Osteoblast (primary cell): ENCODE data around the gene TSSC4. TPM values are rescaled to one million over a fixed set of nuclear protein-coding genes. Genes with fewer than 3 reads are reported as not detected.

ENCODE experiments used
- DNase-seq: peaks from one replicate; pipeline ENCODE4 v3.0.0; 2011; ENCODE audit warnings: low spot score, mixed read lengths; ENCODE audit not compliant: insufficient read length; ENCODE audit errors: missing footprints
- H2AFZ ChIP-seq: 2 replicates; pipeline ENCODE4 v1.6.0; 2011; ENCODE audit warnings: mild to moderate bottlenecking, low read length
- H3K27ac ChIP-seq: 2 replicates; pipeline ENCODE4 v1.5.1; 2011; ENCODE audit warnings: mild to moderate bottlenecking, low read depth, low read length, moderate library complexity
- H3K27me3 ChIP-seq: 2 replicates; pipeline ENCODE4 v1.6.0; 2012; ENCODE audit warnings: mild to moderate bottlenecking, control low read depth, inconsistent platforms, low read length, moderate library complexity; ENCODE audit not compliant: insufficient read depth
- H3K36me3 ChIP-seq: 2 replicates; pipeline ENCODE4 v1.5.1; 2011; ENCODE audit warnings: mild to moderate bottlenecking, low read length, control low read depth, moderate library complexity; ENCODE audit not compliant: insufficient read depth
- H3K4me1 ChIP-seq: 2 replicates; pipeline ENCODE4 v1.5.1; 2011; ENCODE audit warnings: mild to moderate bottlenecking, low read length, control low read depth, moderate library complexity; ENCODE audit not compliant: insufficient read depth
- H3K4me2 ChIP-seq: 2 replicates; pipeline ENCODE4 v1.6.0; 2011; ENCODE audit warnings: mild to moderate bottlenecking, low read length; ENCODE audit not compliant: insufficient read depth
- H3K4me3 ChIP-seq: fragments of 200-600 bp; sonication (generic); 3 replicates; pipeline ENCODE4 v1.5.1; 2012; ENCODE audit warnings: mild to moderate bottlenecking, low read length, inconsistent platforms; ENCODE audit not compliant: insufficient read depth
- H3K79me2 ChIP-seq: 2 replicates; pipeline ENCODE4 v1.6.0; 2012; ENCODE audit warnings: mild to moderate bottlenecking, low read length, control low read depth, inconsistent platforms; ENCODE audit not compliant: insufficient read depth
- H3K9me3 ChIP-seq: 2 replicates; pipeline ENCODE4 v1.5.1; 2011; ENCODE audit warnings: low read depth, low read length, control low read depth
- H4K20me1 ChIP-seq: 2 replicates; pipeline ENCODE4 v1.6.0; 2012; ENCODE audit warnings: mild to moderate bottlenecking, low read length, control low read depth; ENCODE audit not compliant: insufficient read depth
- CTCF ChIP-seq: IDR thresholded peaks from 2 replicates; pipeline ENCODE4 v1.5.1; 2011; ENCODE audit warnings: mild to moderate bottlenecking, low read depth, low read length, moderate library complexity; ENCODE audit errors: extremely low read depth
- total RNA-seq: library from RNA; depleted of rRNA; stranded (reverse); fragments of >200 nt; gene quantifications from 2 replicates; pipeline ENCODE4 v1.2.3, GENCODE V29; 2012

Gene TSSC4
- total RNA-seq, 1 donor: 46.7 TPM

GRCh38 chr11:2390091-2390724 is 10.3 kb upstream of the TSSC4 start:
- Histone ChIP-seq H3K27me3 (no peaks in the 10 kb centered on the region), H3K4me1 (peaks cover 17% of the 10 kb centered on the region), H4K20me1 (peaks cover 74% of the 10 kb centered on the region), H3K4me3 (no peak overlapping the region), H3K36me3 (peaks cover 5% of the 10 kb centered on the region), H3K27ac (no peak overlapping the region), H2AFZ (no peak overlapping the region), H3K79me2 (peaks cover 95% of the 10 kb centered on the region), H3K9me3 (no peaks in the 10 kb centered on the region), H3K4me2 (no peak overlapping the region)
- TF ChIP-seq CTCF: no peak
- DNase-seq: no peak

GRCh38 chr11:2390725-2391151 is 9.8 kb upstream of the TSSC4 start:
- H3K4me2 ChIP-seq: no peak overlapping the region
- TF ChIP-seq CTCF: no peak
- peak; percentile 100 for DNase-seq

GRCh38 chr11:2391181-2391975 is 9.2 kb upstream of the TSSC4 start:
- H3K9me3 ChIP-seq: no peaks in the 10 kb centered on the region
- H3K79me2 ChIP-seq: peaks cover 92% of the 10 kb centered on the region
- DNase-seq: no peak
- no peak for TF ChIP-seq CTCF
- H3K36me3 ChIP-seq: peaks cover 5% of the 10 kb centered on the region
- no peak overlapping the region for H3K27ac ChIP-seq
- no peak overlapping the region for H3K4me2 ChIP-seq
- no peak overlapping the region for H3K4me3 ChIP-seq
- peaks cover 17% of the 10 kb centered on the region for H3K4me1 ChIP-seq
- H2AFZ ChIP-seq: no peak overlapping the region
- H3K27me3 ChIP-seq: no peaks in the 10 kb centered on the region
- peaks cover 62% of the 10 kb centered on the region for H4K20me1 ChIP-seq

More at GRCh38 chr11:2390725-2391151, 9.8 kb upstream of the TSSC4 start:
- Histone ChIP-seq H3K9me3 (no peaks in the 10 kb centered on the region), H2AFZ (no peak overlapping the region), H3K4me1 (peaks cover 17% of the 10 kb centered on the region), H3K79me2 (peaks cover 94% of the 10 kb centered on the region), H4K20me1 (peaks cover 68% of the 10 kb centered on the region), H3K4me3 (no peak overlapping the region), H3K36me3 (peaks cover 5% of the 10 kb centered on the region), H3K27ac (no peak overlapping the region), H3K27me3 (no peaks in the 10 kb centered on the region)
